NOMO-1 treated with dmso at 0.1 percent for 144 hours (cell line): ENCODE measurements around the gene USB1.

Source experiments
- DNase-seq: peaks from one replicate; lab custom pipeline; 2025; ENCODE audit not compliant: unreplicated experiment; lab: John Stamatoyannopoulos, UW

The USB1 gene

DNA sequence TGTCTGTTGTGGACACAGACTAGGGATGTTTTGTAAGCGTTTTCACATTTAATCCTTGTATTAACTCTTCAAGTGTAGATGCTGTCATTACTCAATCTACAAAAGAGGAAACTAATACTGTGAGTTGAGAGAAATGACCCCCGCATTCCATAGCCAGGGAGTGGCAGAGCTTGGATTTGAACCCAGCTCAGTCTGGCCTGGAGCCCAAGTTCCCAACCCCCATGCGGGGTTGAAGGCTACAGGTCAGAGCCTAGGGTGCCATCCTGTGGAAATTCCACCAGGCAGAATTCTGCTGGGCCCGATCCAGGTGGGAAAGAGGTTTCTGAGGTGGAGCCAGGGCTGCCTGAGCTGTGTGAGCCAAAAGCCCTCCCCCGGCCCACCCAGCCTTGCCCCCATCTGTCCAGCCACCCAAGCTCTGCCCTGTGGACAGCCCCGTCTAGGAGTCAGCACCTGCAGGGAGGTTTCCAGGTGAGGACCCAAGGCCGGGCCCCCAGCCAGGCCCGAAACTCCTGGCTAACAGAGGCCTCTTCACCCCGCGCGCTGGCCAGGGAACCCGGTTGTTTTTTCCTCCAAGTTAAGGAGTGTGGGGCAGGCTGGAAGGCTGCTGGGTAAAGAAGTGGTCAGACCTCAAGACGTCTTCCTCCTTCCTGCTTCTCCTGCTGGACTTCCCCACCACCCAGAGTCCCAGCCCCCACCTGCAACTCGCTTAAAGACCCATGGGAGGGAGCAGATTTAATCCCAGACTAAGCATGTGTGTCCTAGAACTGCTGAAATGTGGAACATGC is 30.0 kb downstream of the USB1 start:
- no peak for DNase-seq

DNA sequence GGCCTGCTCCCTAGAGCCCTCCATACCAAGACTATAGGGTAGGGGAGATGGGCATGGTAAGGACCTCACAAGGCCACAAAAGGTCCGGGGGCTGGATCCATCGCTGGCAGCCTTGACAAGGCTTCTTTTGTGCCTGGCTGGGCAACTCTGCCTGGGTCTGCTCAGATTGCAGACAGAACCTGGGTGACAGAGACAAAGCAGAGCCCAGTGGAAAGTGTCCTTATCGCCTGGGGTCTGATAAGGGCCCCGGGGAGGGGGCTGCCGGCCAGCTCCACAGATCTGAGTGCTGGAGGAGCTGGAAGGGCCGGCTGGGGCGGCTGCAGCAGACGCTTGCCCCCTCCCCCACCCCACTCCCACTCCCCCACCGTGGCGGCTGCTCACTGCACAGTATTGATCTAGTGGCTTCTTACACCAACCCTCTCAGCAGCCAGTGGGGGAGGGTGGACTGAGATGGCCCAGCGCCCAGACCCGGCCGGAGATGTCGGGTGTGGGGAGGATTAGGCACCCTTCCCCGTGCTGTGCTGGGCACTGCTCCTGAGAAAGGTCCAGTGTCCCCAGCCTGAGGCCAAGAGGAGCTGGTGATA is 31.6 kb downstream of the USB1 start:
- DNase-seq: no peak

DNA sequence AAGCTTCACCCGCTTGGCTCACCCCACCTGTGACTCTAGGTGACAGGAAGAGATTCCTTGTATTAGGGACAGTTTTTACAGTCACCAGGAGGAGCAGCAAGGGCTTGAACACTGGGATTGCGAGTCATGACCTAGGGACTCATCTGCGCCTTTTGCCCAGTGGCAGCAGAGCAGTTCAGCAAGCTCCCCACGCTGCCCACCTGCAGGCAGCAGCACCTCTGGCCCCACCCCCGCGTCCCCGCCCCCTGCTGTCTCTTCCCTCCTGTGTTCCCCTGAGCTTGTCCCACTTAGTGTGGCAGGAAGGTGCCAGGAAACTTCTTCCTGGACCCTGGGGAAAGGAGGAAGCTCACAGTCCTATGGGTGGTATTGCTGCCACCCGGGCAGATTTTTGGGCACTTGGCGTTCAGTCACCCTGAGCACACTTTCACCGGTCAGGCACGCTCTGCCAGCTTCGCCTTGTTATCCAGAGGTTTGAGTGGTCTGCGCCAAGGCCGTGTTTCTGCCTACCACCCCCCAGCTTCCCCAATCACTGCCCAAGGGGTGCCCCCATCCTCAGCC is 33.0 kb downstream of the USB1 start:
- no peak for DNase-seq

DNA sequence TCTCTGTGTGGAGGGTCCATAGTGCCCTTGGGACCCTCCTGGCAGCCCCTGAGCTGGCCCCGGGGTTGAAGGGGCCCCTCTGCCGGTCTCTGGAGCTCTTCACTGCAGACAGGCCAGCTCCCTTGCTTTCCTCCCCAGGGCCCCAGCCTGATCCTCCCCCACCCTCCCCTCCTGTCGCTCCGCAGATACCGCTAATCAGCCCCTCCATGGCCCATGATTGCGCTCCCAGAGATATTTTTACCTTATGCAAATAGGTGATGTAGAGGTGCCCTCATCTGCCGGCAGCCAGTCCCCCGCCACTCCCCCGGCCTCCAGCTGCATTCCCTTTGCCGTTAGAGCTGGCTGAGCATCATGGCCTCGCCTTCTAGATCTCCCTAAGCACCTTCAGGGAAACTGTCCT is 33.6 kb downstream of the USB1 start:
- no peak for DNase-seq

DNA sequence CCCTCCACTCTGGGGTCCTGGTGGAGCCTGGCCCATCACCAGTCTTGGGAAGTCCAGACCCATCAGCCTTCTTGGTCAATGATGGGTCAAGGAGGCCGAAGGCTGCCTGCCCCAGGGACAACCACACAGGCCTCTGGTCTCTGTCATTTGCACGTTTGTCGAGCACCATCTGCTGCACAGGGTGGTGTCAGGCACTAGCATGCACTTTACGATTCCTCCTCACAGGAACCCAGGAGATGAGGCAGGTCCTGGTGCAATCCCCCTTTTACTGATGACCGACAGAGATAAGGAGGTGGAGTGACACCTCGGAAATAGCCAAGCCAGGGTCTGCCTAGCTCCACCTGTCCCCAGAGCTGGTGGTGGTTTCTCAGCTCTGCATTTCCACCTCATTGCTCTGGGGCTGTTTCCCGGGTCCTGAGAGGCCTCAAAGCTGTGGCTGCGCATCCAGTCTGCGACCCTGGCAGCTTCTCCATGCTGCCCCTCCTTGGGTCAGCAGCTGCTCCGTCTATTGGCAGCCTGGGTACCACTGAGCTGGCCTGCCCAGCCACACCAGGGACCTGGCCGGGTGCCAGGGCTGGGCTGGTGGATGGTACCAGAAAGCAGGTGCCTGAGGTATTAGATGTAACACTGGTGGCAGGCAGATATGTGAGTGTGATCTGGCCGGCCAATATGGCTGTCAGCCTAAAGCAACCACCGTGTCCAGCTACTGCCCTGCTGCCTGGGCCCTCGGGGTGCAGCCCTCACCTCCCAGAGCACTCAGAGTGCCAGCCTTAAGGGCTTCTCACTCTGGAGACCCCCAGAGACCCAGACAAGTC is 34.4 kb downstream of the USB1 start:
- DNase-seq: no peak

DNA sequence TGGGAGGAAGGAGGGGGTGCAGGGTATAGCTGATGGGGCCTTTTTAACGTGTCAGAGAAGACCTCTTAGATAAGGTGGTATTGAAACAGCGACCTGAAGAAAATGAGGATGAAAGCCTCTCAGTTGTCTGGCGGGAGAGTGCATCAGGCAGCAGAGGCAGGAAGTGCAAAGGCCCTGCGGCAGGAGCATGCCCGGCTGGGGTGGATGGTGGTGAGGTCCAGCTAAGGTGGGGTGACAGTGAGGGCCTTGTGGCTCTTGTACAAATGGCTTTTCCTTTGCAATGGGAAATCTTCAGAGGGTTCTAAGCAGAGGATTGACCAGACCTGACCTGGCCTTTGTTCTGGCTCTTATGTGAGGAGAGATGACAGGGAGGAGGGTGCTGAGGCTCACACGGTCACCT is 35.7 kb downstream of the USB1 start:
- no peak for DNase-seq

DNA sequence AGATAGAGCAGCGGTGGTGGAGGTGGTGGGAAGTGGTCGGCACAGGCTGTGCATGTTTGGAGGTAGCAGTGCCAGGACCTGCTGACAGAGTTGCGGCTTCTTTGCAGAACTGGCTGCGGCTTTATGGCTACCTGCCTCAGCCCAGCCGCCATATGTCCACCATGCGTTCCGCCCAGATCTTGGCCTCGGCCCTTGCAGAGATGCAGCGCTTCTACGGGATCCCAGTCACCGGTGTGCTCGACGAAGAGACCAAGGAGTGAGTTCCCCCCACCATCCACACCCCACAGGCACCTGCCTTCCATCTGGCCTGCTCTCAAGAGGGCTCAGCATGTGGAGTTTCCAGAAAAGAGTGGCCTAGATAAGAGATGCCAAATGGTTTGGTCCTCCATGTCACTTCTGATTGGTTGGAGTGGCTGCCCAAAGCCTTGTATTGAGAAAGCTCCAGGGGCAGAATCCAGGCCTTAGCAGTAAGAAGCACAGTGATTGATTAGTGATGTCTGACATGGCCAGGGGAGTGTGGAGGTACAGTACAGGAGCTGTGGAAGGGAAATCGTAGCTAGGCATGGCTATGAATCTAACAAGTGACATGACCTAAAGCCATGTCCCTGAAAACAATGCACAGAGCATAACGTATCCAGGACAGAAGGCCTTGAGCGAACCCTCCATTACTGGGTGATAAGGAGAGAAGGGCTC is 36.3 kb downstream of the USB1 start:
- no peak for DNase-seq

DNA sequence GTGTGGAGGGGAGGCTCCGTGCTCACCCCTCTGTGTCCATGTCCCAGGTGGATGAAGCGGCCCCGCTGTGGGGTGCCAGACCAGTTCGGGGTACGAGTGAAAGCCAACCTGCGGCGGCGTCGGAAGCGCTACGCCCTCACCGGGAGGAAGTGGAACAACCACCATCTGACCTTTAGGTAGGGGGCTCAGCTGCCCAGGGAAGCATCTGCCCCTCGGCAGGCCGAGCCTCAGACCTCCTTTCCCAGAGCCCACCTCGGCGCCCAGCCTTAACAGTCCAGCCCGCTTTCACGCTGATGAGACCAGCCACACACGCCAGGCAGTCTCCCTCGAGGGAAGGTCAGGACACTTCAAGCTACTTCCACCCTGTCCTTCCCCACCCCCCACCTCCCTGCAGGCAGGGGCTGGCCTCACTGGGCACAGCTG is 37.0 kb downstream of the USB1 start:
- DNase-seq: no peak

DNA sequence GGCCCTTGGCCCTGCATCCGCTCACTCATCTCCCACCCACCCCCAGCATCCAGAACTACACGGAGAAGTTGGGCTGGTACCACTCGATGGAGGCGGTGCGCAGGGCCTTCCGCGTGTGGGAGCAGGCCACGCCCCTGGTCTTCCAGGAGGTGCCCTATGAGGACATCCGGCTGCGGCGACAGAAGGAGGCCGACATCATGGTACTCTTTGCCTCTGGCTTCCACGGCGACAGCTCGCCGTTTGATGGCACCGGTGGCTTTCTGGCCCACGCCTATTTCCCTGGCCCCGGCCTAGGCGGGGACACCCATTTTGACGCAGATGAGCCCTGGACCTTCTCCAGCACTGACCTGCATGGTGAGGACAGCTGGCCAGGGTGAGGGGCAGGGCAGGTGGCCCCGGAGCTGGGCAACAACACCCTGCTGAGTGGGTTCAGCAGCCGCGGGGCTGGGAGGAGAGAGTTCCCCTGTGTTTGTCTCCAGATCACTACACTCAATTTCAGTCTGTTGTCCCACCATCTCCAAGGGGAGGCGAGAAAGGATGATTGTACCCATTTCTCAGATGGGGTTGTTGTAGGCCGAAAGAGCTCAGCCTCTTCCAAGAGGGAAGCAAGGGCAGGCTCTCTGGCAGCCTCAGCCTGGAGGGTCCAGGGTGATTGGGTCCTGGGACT is 38.8 kb downstream of the USB1 start:
- no peak for DNase-seq

DNA sequence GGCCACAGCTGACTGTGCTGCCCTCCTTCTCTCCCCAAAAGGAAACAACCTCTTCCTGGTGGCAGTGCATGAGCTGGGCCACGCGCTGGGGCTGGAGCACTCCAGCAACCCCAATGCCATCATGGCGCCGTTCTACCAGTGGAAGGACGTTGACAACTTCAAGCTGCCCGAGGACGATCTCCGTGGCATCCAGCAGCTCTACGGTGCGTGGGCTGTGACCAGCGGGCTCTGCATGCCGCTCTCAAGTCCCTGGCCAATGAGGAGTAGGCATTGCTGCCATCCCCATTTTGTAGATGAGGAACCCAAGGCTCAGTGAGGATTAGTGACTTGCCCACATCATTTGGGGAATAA is 39.3 kb downstream of the USB1 start:
- DNase-seq: no peak

DNA sequence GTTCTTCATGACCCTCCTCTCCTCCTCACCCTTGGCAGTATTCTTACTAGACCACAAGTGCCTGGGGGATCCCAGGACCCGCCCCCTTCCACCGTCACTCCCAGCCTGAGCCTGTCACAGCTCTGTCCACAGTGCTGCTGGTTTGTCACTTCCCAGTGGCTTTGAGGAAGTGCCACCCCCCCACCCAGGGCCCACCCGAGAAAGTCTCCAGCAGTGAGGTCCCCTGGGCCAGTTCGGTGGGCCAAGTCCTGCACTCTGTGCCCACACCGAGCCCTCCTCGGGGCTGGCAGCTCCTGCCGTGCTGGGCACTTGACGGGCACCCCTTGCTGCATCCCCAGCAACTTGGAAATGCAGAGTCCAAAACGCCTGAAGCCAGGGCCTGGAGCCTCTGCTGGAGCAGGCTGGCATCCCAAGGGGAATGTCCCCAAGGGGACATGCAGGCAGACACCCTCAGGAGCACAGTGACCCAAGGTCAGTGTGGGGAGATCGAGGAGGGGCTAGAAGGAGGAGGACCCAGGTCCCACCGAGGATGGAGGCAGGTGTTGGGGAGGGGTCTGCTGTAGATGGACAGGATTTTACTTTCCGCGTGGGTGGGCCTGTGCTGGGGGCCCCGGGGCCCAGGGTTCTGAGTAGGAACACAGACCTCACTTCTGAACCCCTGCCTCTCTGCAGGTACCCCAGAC is 39.9 kb downstream of the USB1 start:
- no peak for DNase-seq

DNA sequence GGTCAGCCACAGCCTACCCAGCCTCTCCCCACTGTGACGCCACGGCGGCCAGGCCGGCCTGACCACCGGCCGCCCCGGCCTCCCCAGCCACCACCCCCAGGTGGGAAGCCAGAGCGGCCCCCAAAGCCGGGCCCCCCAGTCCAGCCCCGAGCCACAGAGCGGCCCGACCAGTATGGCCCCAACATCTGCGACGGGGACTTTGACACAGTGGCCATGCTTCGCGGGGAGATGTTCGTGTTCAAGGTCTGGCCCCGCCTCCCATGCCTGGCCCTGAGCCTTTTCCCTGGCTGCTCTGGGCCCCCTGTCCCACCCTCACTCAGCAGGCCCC is 40.4 kb downstream of the USB1 start:
- no peak for DNase-seq

DNA sequence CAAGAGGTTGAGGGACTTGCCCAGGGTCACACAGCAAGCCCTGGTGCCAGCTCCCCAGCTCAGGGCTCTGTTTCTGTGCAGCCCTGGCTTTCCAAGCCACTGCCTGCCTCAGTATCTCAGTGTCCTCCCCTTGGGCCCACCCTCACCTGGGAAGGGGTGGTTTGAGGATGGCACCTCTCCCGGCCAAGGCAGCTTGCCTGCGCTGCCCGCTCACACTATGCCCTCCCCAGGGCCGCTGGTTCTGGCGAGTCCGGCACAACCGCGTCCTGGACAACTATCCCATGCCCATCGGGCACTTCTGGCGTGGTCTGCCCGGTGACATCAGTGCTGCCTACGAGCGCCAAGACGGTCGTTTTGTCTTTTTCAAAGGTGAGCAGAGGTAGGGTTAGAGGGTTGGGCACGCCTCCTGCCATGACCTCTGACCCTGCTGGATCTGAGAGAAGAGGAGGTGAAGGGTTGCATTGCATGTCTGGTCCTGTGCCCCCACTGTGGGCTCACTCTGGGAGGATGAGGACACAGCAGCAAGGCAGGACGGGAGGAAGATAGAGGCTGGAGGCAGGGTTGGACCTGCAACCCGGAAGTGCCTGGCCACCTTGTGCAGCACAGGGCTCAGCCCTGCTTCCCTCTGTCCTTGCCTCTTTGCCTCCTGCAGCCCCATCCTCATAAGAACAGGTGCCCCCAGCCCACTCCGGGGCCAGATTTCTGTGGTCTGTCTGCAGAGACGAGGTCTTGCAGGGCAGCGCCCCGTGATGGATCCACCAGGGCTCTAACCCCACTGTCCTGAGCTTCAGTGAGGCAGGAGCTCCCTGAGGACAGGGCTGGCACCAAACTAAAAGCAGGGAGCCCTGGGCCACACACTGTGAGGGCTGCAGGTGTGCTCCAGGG is 41.0 kb downstream of the USB1 start:
- DNase-seq: no peak

DNA sequence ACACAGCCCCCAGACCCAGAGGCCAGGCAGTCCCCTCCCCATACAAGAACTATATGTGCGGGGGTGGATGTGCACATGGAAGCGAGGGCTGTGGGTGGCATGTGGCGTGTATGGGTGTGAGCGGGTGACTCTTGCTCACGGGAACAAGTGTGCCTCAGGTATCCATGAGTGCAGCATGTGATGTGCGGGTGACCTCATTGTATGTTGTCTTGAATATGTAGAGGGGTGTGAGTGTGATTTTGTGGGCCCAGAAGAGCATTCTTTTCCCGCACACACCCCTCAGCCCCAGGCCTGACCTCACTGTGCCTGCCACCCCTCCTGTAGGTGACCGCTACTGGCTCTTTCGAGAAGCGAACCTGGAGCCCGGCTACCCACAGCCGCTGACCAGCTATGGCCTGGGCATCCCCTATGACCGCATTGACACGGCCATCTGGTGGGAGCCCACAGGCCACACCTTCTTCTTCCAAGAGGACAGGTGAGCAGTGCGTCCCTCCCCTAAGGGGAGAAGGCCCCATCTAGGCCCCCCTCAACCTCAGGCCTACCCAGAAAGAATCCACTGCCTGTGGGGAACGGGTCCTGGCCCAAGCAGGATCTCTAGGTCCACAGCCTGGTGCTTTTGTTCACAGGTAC is 41.8 kb downstream of the USB1 start:
- DNase-seq: no peak

DNA sequence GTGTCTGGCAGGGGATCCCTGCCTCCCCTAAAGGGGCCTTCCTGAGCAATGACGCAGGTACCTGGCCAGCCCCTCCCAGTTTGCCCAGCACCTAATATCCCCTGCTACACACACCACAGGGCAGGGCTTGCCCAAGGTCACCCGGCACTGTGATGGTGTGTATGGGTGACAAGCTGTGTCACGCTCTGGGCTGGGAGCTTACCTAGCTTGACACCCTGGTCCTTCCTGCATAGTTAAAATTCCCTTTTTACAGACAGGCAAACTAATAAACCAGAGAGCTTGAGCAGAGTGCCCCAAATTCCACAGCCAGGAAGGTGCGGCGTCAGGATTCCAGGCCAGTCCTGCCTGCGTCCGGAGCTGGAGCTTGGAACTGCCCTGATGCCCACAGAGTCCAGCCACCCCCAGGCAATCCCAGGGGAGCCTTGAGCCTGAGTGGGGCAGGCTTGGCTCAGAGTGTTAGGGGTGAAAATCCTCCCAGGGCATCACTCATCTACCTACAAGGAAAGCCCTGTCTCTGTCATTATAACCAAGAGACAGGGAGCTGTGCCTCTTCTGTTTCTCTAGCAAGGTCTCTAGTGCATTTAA is 42.5 kb downstream of the USB1 start:
- DNase-seq: no peak

DNA sequence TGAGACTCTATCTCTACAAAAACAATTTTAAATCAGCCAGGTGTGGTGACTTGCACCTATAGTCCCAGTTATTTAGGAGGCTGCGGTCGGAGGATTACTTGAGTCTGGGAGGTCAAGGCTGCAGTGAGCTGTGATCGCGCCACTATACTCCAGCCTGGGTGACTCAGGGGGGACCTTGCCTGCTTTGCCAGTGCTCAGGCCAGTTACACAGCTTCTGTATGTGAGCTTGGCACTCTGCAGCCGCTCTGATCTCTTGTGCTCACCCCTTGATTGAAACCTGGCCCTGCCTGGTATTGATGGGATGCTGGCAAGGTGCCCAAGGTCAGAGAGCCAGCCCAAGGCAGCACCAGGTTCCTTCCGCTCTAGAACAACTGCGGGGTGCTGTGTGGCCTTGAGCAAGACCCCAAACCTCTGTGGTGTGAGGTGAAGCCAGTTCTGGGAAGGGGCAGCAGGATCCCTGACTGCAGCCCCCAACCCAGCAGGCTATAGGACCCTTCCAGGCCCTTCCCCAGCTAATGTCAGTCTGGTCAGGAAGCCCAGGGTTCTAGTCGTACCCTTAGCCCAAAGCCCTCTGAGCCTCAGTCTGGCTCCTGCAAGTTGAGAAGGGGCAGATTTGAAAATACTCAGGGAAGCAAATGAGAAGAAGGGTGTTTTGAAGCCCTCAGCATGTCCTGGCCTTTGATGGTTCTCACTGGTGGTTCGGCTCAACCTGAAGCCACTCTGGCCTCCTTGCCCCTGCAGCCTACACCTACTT is 43.2 kb downstream of the USB1 start:
- DNase-seq: no peak

DNA sequence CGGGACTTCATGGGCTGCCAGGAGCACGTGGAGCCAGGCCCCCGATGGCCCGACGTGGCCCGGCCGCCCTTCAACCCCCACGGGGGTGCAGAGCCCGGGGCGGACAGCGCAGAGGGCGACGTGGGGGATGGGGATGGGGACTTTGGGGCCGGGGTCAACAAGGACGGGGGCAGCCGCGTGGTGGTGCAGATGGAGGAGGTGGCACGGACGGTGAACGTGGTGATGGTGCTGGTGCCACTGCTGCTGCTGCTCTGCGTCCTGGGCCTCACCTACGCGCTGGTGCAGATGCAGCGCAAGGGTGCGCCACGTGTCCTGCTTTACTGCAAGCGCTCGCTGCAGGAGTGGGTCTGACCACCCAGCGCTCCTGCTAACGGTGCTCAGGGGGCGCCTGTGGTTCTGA is 43.9 kb downstream of the USB1 start:
- no peak for DNase-seq
